Measurements from ENCODE around the gene OR11H7. TPM values are rescaled to one million over a fixed set of nuclear protein-coding genes. Genes with fewer than 3 reads are reported as not detected.
A peak's percentile ranks its signal among the peaks of the same experiment; 100 is the strongest.
"Not testable (repeated sequence)": the region's sequence is repeated elsewhere in the genome, so short reads cannot be mapped to it uniquely, and the experiment has no call there.

Gene OR11H7
- total RNA-seq, 1 experiment from 2014 or later, result not detected

DNA sequence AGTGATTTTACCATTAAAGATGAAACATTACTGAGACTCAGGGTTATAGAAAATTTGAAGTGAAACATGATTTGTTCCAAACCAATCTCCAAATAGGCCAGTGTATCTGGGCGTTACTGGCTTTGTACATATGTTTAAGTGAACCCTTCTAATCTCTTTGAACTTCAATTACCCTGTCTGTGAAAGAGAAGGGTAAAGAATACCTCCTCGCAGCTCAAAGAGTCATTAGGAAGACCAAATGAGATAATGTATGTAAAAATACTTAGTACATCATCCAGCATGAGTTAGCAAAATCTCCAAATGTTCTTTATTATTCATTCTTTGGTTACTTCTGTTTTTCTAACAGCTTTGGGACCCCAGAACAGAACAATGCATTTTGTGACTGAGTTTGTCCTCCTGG lies 5.4 kb upstream of the OR11H7 start, which contains the start of gene OR11H6:
Gene OR11H6 (plus strand): TSS at position 301 of the 400 bp plus-strand sequence. CDS start 0 bp downstream, at position 301.
- intact Hi-C loops (cut with micrococcal nuclease; ENCODE audit: unreplicated experiment), result no loop called here
- Histone ChIP-seq H3K4me1 (ENCODE audit: insufficient read depth, low read length, poor library complexity, severe bottlenecking) (no peaks in the 10 kb centered on the region), H3K9me3 (ENCODE audit: low read depth, low read length, poor library complexity, severe bottlenecking) (no peaks in the 10 kb centered on the region), H3K27ac (ENCODE audit: low read depth, low read length, poor library complexity, severe bottlenecking) (no peak within 1 kb of the TSS), H3K4me3 (ENCODE audit: low read depth, low read length, poor library complexity, severe bottlenecking) (no peak within 1 kb of the TSS), H3K27me3 (replicated peaks; ENCODE audit: insufficient read depth, low read depth, low read length, poor library complexity) (no peaks in the 10 kb centered on the region), H3K36me3 (ENCODE audit: insufficient read depth, low read length, poor library complexity, severe bottlenecking) (no peaks in the 10 kb centered on the region)
- DNase-seq (ENCODE audit: low spot score), result no peak
- ChIA-PET CTCF (no interaction called here), POLR2A (ENCODE audit: low non-redundant PET) (no interaction called here)
- TF ChIP-seq, protein P1, sequence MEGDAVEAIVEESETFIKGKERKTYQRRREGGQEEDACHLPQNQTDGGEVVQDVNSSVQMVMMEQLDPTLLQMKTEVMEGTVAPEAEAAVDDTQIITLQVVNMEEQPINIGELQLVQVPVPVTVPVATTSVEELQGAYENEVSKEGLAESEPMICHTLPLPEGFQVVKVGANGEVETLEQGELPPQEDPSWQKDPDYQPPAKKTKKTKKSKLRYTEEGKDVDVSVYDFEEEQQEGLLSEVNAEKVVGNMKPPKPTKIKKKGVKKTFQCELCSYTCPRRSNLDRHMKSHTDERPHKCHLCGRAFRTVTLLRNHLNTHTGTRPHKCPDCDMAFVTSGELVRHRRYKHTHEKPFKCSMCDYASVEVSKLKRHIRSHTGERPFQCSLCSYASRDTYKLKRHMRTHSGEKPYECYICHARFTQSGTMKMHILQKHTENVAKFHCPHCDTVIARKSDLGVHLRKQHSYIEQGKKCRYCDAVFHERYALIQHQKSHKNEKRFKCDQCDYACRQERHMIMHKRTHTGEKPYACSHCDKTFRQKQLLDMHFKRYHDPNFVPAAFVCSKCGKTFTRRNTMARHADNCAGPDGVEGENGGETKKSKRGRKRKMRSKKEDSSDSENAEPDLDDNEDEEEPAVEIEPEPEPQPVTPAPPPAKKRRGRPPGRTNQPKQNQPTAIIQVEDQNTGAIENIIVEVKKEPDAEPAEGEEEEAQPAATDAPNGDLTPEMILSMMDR (conservative IDR thresholded peaks at IDR 0.05; ENCODE audit: low read depth, low read length), result no peak
- no peak for TF ChIP-seq EZH2 (IDR thresholded peaks at IDR 0.05; ENCODE audit: borderline replicate concordance, low read depth, low read length, poor library complexity, severe bottlenecking)
- no TSS peak for BruUV-seq (replicated peaks)

DNA sequence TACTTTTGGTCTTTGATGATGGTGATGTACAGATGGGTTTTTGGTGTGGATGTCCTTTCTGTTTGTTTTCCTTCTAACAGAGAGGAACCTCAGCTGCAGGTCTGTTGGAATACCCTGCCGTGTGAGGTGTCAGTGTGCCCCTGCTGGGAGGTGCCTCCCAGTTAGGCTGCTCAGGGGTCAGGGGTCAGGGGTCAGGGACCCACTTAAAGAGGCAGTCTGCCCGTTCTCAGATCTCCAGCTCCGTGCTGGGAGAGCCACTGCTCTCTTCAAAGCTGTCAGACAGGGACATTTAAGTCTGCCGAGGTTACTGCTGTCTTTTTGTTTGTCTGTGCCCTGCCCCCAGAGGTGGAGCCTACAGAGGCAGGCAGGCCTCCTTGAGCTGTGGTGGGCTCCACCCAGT lies 6.6 kb downstream of the OR11H7 start:
- CTCF ChIA-PET, result interaction anchor here (0.6 kb wide), 1 partner anchor 1221 kb away, joined by 3 read pairs; no protein-coding TSS in a partner anchor
- H3K36me3 ChIP-seq (ENCODE audit: insufficient read depth, low read length, poor library complexity, severe bottlenecking); POLR2A ChIA-PET (ENCODE audit: low non-redundant PET); BruUV-seq (replicated peaks); H3K27ac ChIP-seq (ENCODE audit: low read depth, low read length, poor library complexity, severe bottlenecking); H3K4me3 ChIP-seq (ENCODE audit: low read depth, low read length, poor library complexity, severe bottlenecking); H3K4me1 ChIP-seq (ENCODE audit: insufficient read depth, low read length, poor library complexity, severe bottlenecking); H3K27me3 ChIP-seq (replicated peaks; ENCODE audit: insufficient read depth, low read depth, low read length, poor library complexity); H3K9me3 ChIP-seq (ENCODE audit: low read depth, low read length, poor library complexity, severe bottlenecking); intact Hi-C loops (cut with micrococcal nuclease; ENCODE audit: unreplicated experiment); DNase-seq (ENCODE audit: low spot score): not testable (repeated sequence)

DNA sequence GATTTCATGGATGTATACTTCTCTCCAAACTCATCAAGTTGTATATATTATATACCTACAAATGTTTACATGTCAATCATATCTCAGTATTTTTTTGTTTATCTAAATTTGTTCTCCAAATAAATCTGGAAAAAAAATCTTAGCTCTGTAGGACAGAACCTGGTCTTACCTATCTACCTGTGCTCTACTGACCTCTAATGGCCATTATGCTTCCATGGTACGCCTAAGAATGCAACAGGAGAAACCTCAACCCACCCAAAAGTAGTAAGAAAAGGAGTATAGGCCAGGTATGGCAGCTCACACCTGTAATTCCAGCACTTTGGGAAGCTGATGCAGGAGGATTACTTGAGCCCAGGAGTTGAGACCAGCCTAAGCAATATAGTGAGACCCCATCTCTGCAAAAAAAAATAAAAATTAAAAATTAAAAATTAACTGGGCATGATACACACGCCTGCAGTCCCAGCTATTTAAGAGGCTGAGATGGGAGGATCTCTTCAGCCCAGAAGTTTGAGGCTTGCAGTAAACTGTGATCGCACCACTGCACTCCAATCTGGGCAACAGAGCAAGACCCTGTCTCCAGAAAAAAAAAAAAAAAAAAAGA lies 19.0 kb downstream of the OR11H7 start:
- no peak for TF ChIP-seq EZH2 (IDR thresholded peaks at IDR 0.05; ENCODE audit: borderline replicate concordance, low read depth, low read length, poor library complexity, severe bottlenecking)
- TF ChIP-seq, protein P1 (conservative IDR thresholded peaks at IDR 0.05; ENCODE audit: low read depth, low read length), result peak; percentile 30; the same call in 1 of the 2 replicates
- CTCF ChIA-PET, result no interaction called here
- BruUV-seq (replicated peaks), result no TSS peak
- Histone ChIP-seq H3K9me3 (ENCODE audit: low read depth, low read length, poor library complexity, severe bottlenecking) (no peaks in the 10 kb centered on the region), H3K27ac (ENCODE audit: low read depth, low read length, poor library complexity, severe bottlenecking) (no peak overlapping the region), H3K4me1 (ENCODE audit: insufficient read depth, low read length, poor library complexity, severe bottlenecking) (no peaks in the 10 kb centered on the region), H3K27me3 (replicated peaks; ENCODE audit: insufficient read depth, low read depth, low read length, poor library complexity) (no peaks in the 10 kb centered on the region), H3K36me3 (ENCODE audit: insufficient read depth, low read length, poor library complexity, severe bottlenecking) (no peaks in the 10 kb centered on the region), H3K4me3 (ENCODE audit: low read depth, low read length, poor library complexity, severe bottlenecking) (no peak overlapping the region)
- POLR2A ChIA-PET (ENCODE audit: low non-redundant PET), result no interaction called here
- peak; percentile 21 for DNase-seq (ENCODE audit: low spot score)
- intact Hi-C loops (cut with micrococcal nuclease; ENCODE audit: unreplicated experiment), result no loop called here

DNA sequence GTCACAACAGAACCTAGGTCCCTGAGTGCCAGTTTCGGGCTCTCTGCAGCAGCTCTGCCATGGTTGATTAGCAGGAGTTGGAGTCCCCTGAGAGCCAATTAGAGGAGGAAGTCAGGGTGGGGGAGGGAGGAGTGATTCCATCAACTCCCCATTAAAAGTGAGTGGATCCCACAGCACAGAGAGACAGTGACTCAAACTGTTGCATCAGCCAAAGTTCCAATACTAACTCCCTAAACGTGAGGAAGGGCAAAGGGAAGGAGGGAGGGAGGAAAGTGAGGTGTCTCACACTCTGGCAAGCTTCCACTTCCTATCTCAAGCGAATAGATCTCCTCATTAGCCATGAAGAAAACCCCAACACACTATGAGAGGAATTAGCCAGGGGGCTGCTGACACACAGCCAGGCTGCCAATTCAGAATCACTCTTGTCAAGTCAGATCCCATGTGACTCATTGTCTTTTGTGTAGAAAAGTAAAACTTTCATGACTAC lies 33.9 kb downstream of the OR11H7 start:
- POLR2A ChIA-PET (ENCODE audit: low non-redundant PET), result no interaction called here
- intact Hi-C loops (cut with micrococcal nuclease; ENCODE audit: unreplicated experiment), result no loop called here
- Histone ChIP-seq H3K27ac (ENCODE audit: low read depth, low read length, poor library complexity, severe bottlenecking) (peak overlapping the region; percentile 82), H3K4me3 (ENCODE audit: low read depth, low read length, poor library complexity, severe bottlenecking) (no peak overlapping the region), H3K4me1 (ENCODE audit: insufficient read depth, low read length, poor library complexity, severe bottlenecking) (peaks cover 19% of the 10 kb centered on the region), H3K36me3 (ENCODE audit: insufficient read depth, low read length, poor library complexity, severe bottlenecking) (no peaks in the 10 kb centered on the region), H3K9me3 (ENCODE audit: low read depth, low read length, poor library complexity, severe bottlenecking) (no peaks in the 10 kb centered on the region), H3K27me3 (replicated peaks; ENCODE audit: insufficient read depth, low read depth, low read length, poor library complexity) (no peaks in the 10 kb centered on the region)
- BruUV-seq (replicated peaks), result no TSS peak
- DNase-seq (ENCODE audit: low spot score), result peak; percentile 93
- CTCF ChIA-PET, result no interaction called here
- TF ChIP-seq, protein P1 (conservative IDR thresholded peaks at IDR 0.05; ENCODE audit: low read depth, low read length), result no peak
- no peak for TF ChIP-seq EZH2 (IDR thresholded peaks at IDR 0.05; ENCODE audit: borderline replicate concordance, low read depth, low read length, poor library complexity, severe bottlenecking)

DNA sequence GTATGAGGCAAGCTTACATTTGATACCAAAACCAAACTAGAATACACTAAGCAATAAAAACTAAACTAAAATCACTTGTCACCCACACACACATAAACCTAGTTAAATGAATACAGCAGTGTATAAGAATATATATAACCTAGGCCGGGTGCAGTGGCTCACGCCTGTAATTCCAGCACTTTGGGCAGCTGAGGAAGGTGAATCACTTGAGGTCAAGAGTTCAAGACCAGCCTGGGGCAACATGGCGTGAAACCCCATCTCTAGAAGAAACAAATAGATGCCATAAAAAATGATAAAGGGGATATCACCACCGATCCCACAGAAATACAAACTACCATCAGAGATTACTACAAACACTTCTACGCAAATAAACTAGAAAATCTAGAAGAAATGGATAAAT lies 35.6 kb downstream of the OR11H7 start:
- BruUV-seq (replicated peaks); H3K4me3 ChIP-seq (ENCODE audit: low read depth, low read length, poor library complexity, severe bottlenecking); H3K36me3 ChIP-seq (ENCODE audit: insufficient read depth, low read length, poor library complexity, severe bottlenecking); H3K9me3 ChIP-seq (ENCODE audit: low read depth, low read length, poor library complexity, severe bottlenecking); POLR2A ChIA-PET (ENCODE audit: low non-redundant PET); H3K27ac ChIP-seq (ENCODE audit: low read depth, low read length, poor library complexity, severe bottlenecking); intact Hi-C loops (cut with micrococcal nuclease; ENCODE audit: unreplicated experiment); DNase-seq (ENCODE audit: low spot score); H3K27me3 ChIP-seq (replicated peaks; ENCODE audit: insufficient read depth, low read depth, low read length, poor library complexity); CTCF ChIA-PET: not testable (repeated sequence)
- peaks cover 19% of the 10 kb centered on the region for H3K4me1 ChIP-seq (ENCODE audit: insufficient read depth, low read length, poor library complexity, severe bottlenecking)

Measured in A673 (cell line).